ENCODE measurements around the gene NCDN.

NCDN gene

GRCh38 chr1:35539824-35540261 lies 17.8 kb upstream of the NCDN start:
- Histone ChIP-seq H3K4me3 (ENCODE audit: low read depth, low read length) (no peak overlapping the region), H3K27me3 (replicated peaks) (no peaks in the 10 kb centered on the region), H3K36me3 (replicated peaks) (no peaks in the 10 kb centered on the region), H3K27ac (no peak overlapping the region)
- in situ Hi-C loops (cut with HindIII; ENCODE audit: low pct_ligation_motif_present, low sequenced_read_pairs), result no loop called here
- DNase-seq, result no peak
- TF ChIP-seq CTCF (IDR thresholded peaks at IDR 0.05; ENCODE audit: low read depth, low read length, missing control alignments), result no peak

GRCh38 chr1:35544976-35545375 lies 12.6 kb upstream of the NCDN start:
- Histone ChIP-seq H3K27ac (no peak overlapping the region), H3K4me3 (ENCODE audit: low read depth, low read length) (no peak overlapping the region), H3K36me3 (replicated peaks) (peaks cover 3% of the 10 kb centered on the region), H3K27me3 (replicated peaks) (no peaks in the 10 kb centered on the region)
- TF ChIP-seq CTCF (IDR thresholded peaks at IDR 0.05; ENCODE audit: low read depth, low read length, missing control alignments), result peak; percentile 30
- in situ Hi-C loops (cut with HindIII; ENCODE audit: low pct_ligation_motif_present, low sequenced_read_pairs), result no loop called here
- no peak for DNase-seq

GRCh38 chr1:35546614-35547013 lies 11.0 kb upstream of the NCDN start:
- in situ Hi-C loops (cut with HindIII; ENCODE audit: low pct_ligation_motif_present, low sequenced_read_pairs), result no loop called here
- Histone ChIP-seq H3K27me3 (replicated peaks) (no peaks in the 10 kb centered on the region), H3K36me3 (replicated peaks) (peaks cover 6% of the 10 kb centered on the region), H3K27ac (no peak overlapping the region), H3K4me3 (ENCODE audit: low read depth, low read length) (no peak overlapping the region)
- no peak for TF ChIP-seq CTCF (IDR thresholded peaks at IDR 0.05; ENCODE audit: low read depth, low read length, missing control alignments)
- DNase-seq, result no peak

DNA sequence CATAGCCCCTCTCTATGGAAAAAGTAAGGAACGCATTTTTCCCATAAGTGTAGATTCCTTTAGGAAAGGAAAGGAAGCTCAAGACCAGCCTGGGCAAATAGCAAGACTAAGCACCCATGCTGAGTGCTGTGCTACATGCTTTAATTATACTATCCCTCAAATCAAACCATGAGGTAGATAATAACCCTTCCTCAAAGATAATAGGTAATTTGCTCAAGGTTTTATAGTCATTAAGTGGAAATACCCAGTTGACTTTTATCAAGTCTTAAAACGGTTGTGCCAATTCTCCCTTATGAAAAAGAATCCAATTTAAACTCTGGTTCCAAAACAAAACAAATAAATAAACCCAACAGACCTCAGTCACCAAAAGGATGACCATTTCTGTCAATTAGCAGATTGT lies 3.7 kb upstream of the NCDN start:
- no peaks in the 10 kb centered on the region for H3K27me3 ChIP-seq (replicated peaks)
- H3K4me3 ChIP-seq (ENCODE audit: low read depth, low read length), result no peak overlapping the region
- H3K27ac ChIP-seq, result no peak overlapping the region
- no peak for DNase-seq
- in situ Hi-C loops (cut with HindIII; ENCODE audit: low pct_ligation_motif_present, low sequenced_read_pairs), result no loop called here
- H3K36me3 ChIP-seq (replicated peaks), result peaks cover 10% of the 10 kb centered on the region
- TF ChIP-seq CTCF (IDR thresholded peaks at IDR 0.05; ENCODE audit: low read depth, low read length, missing control alignments), result no peak

- in situ Hi-C loops (cut with HindIII; ENCODE audit: low pct_ligation_motif_present, low sequenced_read_pairs), result no loop called here
- Histone ChIP-seq H3K36me3 (replicated peaks) (peaks cover 10% of the 10 kb centered on the region), H3K27ac (no peak overlapping the region), H3K4me3 (ENCODE audit: low read depth, low read length) (no peak overlapping the region), H3K27me3 (replicated peaks) (no peaks in the 10 kb centered on the region)
- DNase-seq, result no peak
- no peak for TF ChIP-seq CTCF (IDR thresholded peaks at IDR 0.05; ENCODE audit: low read depth, low read length, missing control alignments)
Measured at GRCh38 chr1:35554266-35555211, 3.1 kb upstream of the NCDN start.
